Measurements from ENCODE around the gene PLCG2.
A peak's percentile ranks its signal among the peaks of the same experiment; 100 is the strongest.

The PLCG2 gene

DNA sequence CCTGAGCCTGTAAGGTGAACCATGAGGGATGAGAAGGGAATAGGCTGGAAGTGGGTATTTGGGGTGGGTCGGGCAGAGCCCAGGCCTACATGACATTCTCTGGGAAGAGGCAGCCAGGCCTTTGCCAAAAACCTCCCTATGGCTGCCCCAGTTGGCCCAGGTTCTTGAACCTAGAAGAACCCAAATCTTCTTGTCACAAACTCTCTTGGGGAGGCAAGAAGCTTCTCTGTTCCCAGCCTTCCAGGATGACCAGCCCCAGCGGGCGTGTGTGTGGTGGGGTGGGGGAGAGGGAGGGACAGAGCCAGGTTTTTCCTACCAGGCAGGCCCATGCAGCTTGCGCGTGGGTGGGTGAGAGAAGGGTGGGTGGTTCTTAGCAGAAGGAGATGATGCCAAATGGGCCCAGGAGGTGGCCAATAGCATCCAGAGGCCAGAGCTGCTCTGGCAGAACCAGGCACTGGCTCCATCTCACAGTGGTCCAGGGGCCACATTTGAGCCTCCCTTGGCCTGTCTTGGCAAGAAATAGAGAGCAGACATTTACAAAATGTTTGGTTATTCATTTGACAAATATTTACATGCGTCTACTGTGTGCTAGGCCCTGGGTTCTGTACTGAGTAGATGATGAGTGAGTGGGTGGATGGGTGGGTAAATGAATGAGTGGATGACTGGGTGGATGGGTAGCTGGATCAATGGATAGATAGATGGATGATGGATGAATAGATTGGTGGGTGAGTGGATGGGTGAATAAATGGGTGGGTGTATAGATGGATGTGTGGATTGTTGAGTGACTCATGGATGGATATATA lies 44.3 kb upstream of the PLCG2 start:
- Histone ChIP-seq H3K27me3 (ENCODE audit: insufficient read depth, low read length, poor library complexity) (no peaks in the 10 kb centered on the region), H3K9ac (ENCODE audit: low read depth, low read length) (no peak overlapping the region), H3K36me3 (ENCODE audit: insufficient read depth, low read length) (no peaks in the 10 kb centered on the region), H3K79me2 (ENCODE audit: insufficient read depth, low read length) (no peaks in the 10 kb centered on the region), H3K4me2 (ENCODE audit: insufficient read depth, low read length) (no peak overlapping the region), H3K4me1 (ENCODE audit: insufficient read depth, low read length) (peaks cover 14% of the 10 kb centered on the region), H3K27ac (ENCODE audit: low read length) (no peak overlapping the region), H4K20me1 (ENCODE audit: insufficient read depth, low read length) (no peaks in the 10 kb centered on the region), H3K9me3 (ENCODE audit: insufficient read depth, low read length, severe bottlenecking) (no peaks in the 10 kb centered on the region), H3K4me3 (ENCODE audit: low read depth in 1 of 2, low read length in 2 of 2) (no peak overlapping the region), H2AFZ (ENCODE audit: low read depth, low read length) (no peak overlapping the region)
- no peak for ATAC-seq (ENCODE audit: insufficient read depth, low read depth)
- TF ChIP-seq EZH2 (IDR thresholded peaks at IDR 0.05; ENCODE audit: borderline replicate concordance, low read depth, low read length, severe bottlenecking): no peak
- TF ChIP-seq, protein P1, sequence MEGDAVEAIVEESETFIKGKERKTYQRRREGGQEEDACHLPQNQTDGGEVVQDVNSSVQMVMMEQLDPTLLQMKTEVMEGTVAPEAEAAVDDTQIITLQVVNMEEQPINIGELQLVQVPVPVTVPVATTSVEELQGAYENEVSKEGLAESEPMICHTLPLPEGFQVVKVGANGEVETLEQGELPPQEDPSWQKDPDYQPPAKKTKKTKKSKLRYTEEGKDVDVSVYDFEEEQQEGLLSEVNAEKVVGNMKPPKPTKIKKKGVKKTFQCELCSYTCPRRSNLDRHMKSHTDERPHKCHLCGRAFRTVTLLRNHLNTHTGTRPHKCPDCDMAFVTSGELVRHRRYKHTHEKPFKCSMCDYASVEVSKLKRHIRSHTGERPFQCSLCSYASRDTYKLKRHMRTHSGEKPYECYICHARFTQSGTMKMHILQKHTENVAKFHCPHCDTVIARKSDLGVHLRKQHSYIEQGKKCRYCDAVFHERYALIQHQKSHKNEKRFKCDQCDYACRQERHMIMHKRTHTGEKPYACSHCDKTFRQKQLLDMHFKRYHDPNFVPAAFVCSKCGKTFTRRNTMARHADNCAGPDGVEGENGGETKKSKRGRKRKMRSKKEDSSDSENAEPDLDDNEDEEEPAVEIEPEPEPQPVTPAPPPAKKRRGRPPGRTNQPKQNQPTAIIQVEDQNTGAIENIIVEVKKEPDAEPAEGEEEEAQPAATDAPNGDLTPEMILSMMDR (IDR thresholded peaks at IDR 0.05; ENCODE audit: borderline replicate concordance, extremely low read depth, low read length, poor library complexity, severe bottlenecking): no peak
- no peak for DNase-seq

DNA sequence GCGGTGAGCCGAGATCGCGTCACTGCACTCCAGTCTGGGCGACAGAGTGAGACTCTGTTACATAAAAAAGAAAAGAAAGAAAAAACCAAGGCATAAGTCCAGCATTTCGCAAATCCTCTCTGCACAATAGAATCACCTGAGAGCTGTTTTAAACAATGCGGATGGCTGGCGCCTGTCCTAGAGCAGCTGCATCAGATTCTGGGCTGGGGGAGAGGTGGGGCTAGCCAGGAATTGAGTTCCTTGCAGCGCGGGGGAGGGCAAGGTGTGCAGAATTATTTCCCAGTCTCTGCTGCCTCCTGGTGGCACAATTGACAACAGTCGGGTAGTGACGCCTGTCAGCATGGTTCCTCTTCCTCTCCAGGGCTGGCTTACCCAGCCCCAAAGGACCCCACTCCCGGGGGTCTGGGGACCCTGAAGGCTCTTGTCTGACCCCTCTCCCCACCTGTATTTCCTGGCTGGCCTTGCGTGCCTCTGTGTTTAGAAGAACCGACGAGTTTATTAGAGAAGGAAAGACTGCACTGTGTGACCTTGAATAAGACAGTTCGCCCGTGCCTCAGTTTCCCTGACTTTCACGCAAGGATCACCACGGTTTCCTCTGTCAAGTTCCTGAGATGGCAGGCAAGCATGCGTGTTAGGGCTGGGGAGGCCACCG lies 41.1 kb upstream of the PLCG2 start:
- peak overlapping the region; percentile 27 for H2AFZ ChIP-seq (ENCODE audit: low read depth, low read length)
- H3K4me1 ChIP-seq (ENCODE audit: insufficient read depth, low read length): peaks cover 7% of the 10 kb centered on the region
- H3K9ac ChIP-seq (ENCODE audit: low read depth, low read length): no peak overlapping the region
- TF ChIP-seq, protein P1 (IDR thresholded peaks at IDR 0.05; ENCODE audit: borderline replicate concordance, extremely low read depth, low read length, poor library complexity, severe bottlenecking): peak; percentile 90
- no peak for TF ChIP-seq EZH2 (IDR thresholded peaks at IDR 0.05; ENCODE audit: borderline replicate concordance, low read depth, low read length, severe bottlenecking)
- H3K4me2 ChIP-seq (ENCODE audit: insufficient read depth, low read length): 0 out of 2 replicates have a peak overlapping the region, but pooled peaks have one; percentile 7
- H3K27me3 ChIP-seq (ENCODE audit: insufficient read depth, low read length, poor library complexity): no peaks in the 10 kb centered on the region
- no peaks in the 10 kb centered on the region for H3K9me3 ChIP-seq (ENCODE audit: insufficient read depth, low read length, severe bottlenecking)
- ATAC-seq (ENCODE audit: insufficient read depth, low read depth) (peak; percentile 96), DNase-seq (peak; percentile 81)
- no peaks in the 10 kb centered on the region for H3K79me2 ChIP-seq (ENCODE audit: insufficient read depth, low read length)
- no peaks in the 10 kb centered on the region for H4K20me1 ChIP-seq (ENCODE audit: insufficient read depth, low read length)
- no peak overlapping the region for H3K27ac ChIP-seq (ENCODE audit: low read length)
- no peaks in the 10 kb centered on the region for H3K36me3 ChIP-seq (ENCODE audit: insufficient read depth, low read length)
- no peak overlapping the region for H3K4me3 ChIP-seq (ENCODE audit: low read depth in 1 of 2, low read length in 2 of 2)

DNA sequence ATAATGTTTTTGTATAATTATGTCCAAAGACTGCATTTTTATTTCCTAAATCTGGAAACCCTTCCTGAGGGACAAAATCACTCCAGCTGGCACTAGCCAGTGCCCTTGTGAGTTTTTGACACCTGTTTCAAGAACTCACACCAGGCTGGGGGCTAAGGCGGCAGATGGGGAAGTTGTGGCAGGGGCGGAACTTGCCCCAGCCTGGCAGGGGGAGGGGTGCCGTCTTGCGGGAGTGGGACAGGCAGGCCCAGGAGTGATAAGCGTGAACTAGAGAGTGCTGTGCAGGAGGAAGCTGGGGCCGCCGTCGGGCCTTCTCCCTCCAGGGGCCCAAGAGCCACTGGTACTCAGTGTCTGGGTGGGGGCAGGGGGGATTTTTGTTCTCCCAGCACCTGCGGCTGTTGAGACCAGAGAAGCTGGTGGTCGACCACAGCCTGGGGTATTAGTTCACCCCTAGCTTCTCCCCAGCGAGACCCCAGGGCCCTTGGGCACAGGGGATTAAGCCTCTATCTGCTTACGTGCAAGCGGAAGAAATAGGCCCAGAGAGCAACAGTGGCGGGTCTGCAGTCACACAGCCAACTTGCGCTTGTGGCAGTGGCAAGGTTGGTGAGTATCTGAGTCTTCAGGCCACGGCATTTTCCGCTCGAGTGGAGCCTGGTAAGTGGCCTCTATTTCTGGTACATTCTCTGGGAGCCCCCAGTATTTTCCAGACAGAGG lies 40.2 kb upstream of the PLCG2 start:
- H3K9ac ChIP-seq (ENCODE audit: low read depth, low read length): no peak overlapping the region
- peaks cover 7% of the 10 kb centered on the region for H3K4me1 ChIP-seq (ENCODE audit: insufficient read depth, low read length)
- H3K27ac ChIP-seq (ENCODE audit: low read length): no peak overlapping the region
- no peaks in the 10 kb centered on the region for H4K20me1 ChIP-seq (ENCODE audit: insufficient read depth, low read length)
- H2AFZ ChIP-seq (ENCODE audit: low read depth, low read length): no peak overlapping the region
- no peaks in the 10 kb centered on the region for H3K27me3 ChIP-seq (ENCODE audit: insufficient read depth, low read length, poor library complexity)
- ATAC-seq (ENCODE audit: insufficient read depth, low read depth) (no peak), DNase-seq (no peak)
- H3K4me2 ChIP-seq (ENCODE audit: insufficient read depth, low read length): no peak overlapping the region
- no peaks in the 10 kb centered on the region for H3K36me3 ChIP-seq (ENCODE audit: insufficient read depth, low read length)
- TF ChIP-seq, protein P1 (IDR thresholded peaks at IDR 0.05; ENCODE audit: borderline replicate concordance, extremely low read depth, low read length, poor library complexity, severe bottlenecking): no peak
- no peak for TF ChIP-seq EZH2 (IDR thresholded peaks at IDR 0.05; ENCODE audit: borderline replicate concordance, low read depth, low read length, severe bottlenecking)
- H3K9me3 ChIP-seq (ENCODE audit: insufficient read depth, low read length, severe bottlenecking): no peaks in the 10 kb centered on the region
- no peaks in the 10 kb centered on the region for H3K79me2 ChIP-seq (ENCODE audit: insufficient read depth, low read length)
- H3K4me3 ChIP-seq (ENCODE audit: low read depth in 1 of 2, low read length in 2 of 2): no peak overlapping the region

All from DND-41 (cell line).